ENCODE data around the gene USP17L27. TPM values are rescaled to one million over a fixed set of nuclear protein-coding genes. Genes with fewer than 3 reads are reported as not detected.
A peak's percentile ranks its signal among the peaks of the same experiment; 100 is the strongest.
"Not testable (repeated sequence)": the region's sequence is repeated elsewhere in the genome, so short reads cannot be mapped to it uniquely, and the experiment has no call there.

Gene USP17L27
- total and polyA plus RNA-seq, 2 experiments from 2014 or later: not detected

DNA sequence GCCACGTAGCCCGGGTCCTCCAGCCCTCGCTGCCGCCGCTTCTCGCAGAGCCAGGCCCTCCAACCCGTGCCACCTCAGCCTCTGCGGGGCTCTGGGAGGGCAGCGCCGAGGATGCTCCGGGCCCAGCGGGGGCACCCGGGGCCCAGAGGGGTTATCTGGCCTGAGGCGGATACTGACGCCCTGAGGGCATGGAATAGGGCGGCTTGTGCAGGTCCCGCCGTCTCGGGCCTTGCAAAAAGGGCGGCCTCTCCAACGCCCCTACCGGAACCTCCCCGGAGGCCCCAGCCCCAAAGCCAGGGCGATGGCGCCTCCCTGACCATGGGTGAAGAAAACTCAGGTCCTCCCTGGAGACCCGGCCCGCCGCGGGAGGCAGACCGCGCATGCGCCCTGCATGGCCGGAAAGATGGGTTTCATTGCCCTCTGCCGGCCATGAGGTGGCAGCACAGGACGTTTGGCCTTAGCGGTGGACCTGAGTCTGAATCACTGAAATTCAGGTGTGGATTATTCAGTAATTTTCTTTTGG lies 37.1 kb downstream of the USP17L27 start:
- H3K9me2 ChIP-seq (ENCODE audit: insufficient read depth); H3K4me3 Mint-ChIP-seq; H3K9me3 Mint-ChIP-seq; H3K36me3 ChIP-seq (ENCODE audit: insufficient read depth); H3K4me1 ChIP-seq (ENCODE audit: insufficient read depth); H4K20me1 ChIP-seq (replicated peaks; ENCODE audit: insufficient read depth); H2AFZ ChIP-seq; H3F3A ChIP-seq (replicated peaks; ENCODE audit: low read depth); H3K27me3 ChIP-seq (ENCODE audit: insufficient read depth); H3K27me3 Mint-ChIP-seq (ENCODE audit: insufficient read depth, low read depth, poor library complexity); H3K27ac Mint-ChIP-seq; H3K4me1 Mint-ChIP-seq; H3K27ac ChIP-seq (ENCODE audit: low read depth); H3K36me3 Mint-ChIP-seq (ENCODE audit: low read depth); H3K79me2 ChIP-seq (replicated peaks; ENCODE audit: insufficient read depth): not testable (repeated sequence)
- TF ChIP-seq, protein P1, sequence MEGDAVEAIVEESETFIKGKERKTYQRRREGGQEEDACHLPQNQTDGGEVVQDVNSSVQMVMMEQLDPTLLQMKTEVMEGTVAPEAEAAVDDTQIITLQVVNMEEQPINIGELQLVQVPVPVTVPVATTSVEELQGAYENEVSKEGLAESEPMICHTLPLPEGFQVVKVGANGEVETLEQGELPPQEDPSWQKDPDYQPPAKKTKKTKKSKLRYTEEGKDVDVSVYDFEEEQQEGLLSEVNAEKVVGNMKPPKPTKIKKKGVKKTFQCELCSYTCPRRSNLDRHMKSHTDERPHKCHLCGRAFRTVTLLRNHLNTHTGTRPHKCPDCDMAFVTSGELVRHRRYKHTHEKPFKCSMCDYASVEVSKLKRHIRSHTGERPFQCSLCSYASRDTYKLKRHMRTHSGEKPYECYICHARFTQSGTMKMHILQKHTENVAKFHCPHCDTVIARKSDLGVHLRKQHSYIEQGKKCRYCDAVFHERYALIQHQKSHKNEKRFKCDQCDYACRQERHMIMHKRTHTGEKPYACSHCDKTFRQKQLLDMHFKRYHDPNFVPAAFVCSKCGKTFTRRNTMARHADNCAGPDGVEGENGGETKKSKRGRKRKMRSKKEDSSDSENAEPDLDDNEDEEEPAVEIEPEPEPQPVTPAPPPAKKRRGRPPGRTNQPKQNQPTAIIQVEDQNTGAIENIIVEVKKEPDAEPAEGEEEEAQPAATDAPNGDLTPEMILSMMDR (conservative IDR thresholded peaks at IDR 0.05; ENCODE audit: low read depth in 2 of 2): peak; percentile 47 to 63
- DNase-seq (ENCODE audit: low spot score) (peak; percentile 38), ATAC-seq (peak; percentile 84)
- 0 out of 2 replicates have a peak overlapping the region, but pooled peaks have one; percentile 43 for H3K4me2 ChIP-seq
- peak overlapping the region; percentile 46; the same call in 1 of the 2 replicates for H3K4me3 ChIP-seq

DNA sequence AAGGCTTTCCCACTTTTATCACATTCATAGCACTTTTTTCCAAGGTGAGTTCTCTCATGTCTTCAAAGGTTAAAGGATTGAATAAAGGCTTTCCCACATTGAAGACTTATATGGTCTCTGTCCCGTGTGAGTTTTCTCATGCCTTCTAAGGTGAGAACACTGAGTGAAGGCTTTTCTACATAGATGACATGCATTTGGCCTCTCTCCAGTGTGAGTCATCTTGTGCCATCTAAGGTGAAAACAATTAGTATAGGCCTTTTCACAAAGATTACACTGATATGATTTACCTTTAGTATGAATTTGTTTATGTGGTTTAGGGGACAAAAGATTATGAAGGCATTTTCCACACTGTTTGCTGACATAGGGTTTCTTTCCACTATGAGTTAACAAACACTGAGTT lies 40.2 kb downstream of the USP17L27 start:
- no peak for ATAC-seq
- no peaks in the 10 kb centered on the region for H3K79me2 ChIP-seq (replicated peaks; ENCODE audit: insufficient read depth)
- no peaks in the 10 kb centered on the region for H3K36me3 ChIP-seq (ENCODE audit: insufficient read depth)
- TF ChIP-seq EZH2phosphoT487 (IDR thresholded peaks at IDR 0.05; ENCODE audit: unreplicated experiment) (no peak), EZH2 (IDR thresholded peaks at IDR 0.05; ENCODE audit: low read depth, unreplicated experiment) (no peak), JUNB (IDR thresholded peaks at IDR 0.05; ENCODE audit: unreplicated experiment) (no peak), POLR2AphosphoS5 (IDR thresholded peaks at IDR 0.05; ENCODE audit: low read depth) (no peak)
- TF ChIP-seq, protein P2, sequence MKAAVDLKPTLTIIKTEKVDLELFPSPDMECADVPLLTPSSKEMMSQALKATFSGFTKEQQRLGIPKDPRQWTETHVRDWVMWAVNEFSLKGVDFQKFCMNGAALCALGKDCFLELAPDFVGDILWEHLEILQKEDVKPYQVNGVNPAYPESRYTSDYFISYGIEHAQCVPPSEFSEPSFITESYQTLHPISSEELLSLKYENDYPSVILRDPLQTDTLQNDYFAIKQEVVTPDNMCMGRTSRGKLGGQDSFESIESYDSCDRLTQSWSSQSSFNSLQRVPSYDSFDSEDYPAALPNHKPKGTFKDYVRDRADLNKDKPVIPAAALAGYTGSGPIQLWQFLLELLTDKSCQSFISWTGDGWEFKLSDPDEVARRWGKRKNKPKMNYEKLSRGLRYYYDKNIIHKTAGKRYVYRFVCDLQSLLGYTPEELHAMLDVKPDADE (IDR thresholded peaks at IDR 0.05): no peak
- TF ChIP-seq, protein P3, sequence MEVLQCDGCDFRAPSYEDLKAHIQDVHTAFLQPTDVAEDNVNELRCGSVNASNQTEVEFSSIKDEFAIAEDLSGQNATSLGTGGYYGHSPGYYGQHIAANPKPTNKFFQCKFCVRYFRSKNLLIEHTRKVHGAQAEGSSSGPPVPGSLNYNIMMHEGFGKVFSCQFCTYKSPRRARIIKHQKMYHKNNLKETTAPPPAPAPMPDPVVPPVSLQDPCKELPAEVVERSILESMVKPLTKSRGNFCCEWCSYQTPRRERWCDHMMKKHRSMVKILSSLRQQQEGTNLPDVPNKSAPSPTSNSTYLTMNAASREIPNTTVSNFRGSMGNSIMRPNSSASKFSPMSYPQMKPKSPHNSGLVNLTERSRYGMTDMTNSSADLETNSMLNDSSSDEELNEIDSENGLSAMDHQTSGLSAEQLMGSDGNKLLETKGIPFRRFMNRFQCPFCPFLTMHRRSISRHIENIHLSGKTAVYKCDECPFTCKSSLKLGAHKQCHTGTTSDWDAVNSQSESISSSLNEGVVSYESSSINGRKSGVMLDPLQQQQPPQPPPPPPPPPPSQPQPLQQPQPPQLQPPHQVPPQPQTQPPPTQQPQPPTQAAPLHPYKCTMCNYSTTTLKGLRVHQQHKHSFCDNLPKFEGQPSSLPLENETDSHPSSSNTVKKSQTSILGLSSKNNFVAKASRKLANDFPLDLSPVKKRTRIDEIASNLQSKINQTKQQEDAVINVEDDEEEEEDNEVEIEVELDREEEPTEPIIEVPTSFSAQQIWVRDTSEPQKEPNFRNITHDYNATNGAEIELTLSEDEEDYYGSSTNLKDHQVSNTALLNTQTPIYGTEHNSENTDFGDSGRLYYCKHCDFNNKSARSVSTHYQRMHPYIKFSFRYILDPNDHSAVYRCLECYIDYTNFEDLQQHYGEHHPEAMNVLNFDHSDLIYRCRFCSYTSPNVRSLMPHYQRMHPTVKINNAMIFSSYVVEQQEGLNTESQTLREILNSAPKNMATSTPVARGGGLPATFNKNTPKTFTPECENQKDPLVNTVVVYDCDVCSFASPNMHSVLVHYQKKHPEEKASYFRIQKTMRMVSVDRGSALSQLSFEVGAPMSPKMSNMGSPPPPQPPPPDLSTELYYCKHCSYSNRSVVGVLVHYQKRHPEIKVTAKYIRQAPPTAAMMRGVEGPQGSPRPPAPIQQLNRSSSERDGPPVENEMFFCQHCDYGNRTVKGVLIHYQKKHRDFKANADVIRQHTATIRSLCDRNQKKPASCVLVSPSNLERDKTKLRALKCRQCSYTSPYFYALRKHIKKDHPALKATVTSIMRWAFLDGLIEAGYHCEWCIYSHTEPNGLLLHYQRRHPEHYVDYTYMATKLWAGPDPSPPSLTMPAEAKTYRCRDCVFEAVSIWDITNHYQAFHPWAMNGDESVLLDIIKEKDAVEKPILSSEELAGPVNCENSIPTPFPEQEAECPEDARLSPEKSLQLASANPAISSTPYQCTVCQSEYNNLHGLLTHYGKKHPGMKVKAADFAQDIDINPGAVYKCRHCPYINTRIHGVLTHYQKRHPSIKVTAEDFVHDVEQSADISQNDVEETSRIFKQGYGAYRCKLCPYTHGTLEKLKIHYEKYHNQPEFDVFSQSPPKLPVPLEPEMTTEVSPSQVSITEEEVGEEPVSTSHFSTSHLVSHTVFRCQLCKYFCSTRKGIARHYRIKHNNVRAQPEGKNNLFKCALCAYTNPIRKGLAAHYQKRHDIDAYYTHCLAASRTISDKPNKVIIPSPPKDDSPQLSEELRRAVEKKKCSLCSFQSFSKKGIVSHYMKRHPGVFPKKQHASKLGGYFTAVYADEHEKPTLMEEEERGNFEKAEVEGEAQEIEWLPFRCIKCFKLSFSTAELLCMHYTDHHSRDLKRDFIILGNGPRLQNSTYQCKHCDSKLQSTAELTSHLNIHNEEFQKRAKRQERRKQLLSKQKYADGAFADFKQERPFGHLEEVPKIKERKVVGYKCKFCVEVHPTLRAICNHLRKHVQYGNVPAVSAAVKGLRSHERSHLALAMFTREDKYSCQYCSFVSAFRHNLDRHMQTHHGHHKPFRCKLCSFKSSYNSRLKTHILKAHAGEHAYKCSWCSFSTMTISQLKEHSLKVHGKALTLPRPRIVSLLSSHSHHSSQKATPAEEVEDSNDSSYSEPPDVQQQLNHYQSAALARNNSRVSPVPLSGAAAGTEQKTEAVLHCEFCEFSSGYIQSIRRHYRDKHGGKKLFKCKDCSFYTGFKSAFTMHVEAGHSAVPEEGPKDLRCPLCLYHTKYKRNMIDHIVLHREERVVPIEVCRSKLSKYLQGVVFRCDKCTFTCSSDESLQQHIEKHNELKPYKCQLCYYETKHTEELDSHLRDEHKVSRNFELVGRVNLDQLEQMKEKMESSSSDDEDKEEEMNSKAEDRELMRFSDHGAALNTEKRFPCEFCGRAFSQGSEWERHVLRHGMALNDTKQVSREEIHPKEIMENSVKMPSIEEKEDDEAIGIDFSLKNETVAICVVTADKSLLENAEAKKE (CRISPR knock-in tag; IDR thresholded peaks at IDR 0.05): no peak
- H3K4me1 ChIP-seq (ENCODE audit: insufficient read depth): no peaks in the 10 kb centered on the region
- no peaks in the 10 kb centered on the region for H3K27me3 ChIP-seq (ENCODE audit: insufficient read depth)
- no peaks in the 10 kb centered on the region for H3K9me2 ChIP-seq (ENCODE audit: insufficient read depth)
- no peaks in the 10 kb centered on the region for H3F3A ChIP-seq (replicated peaks; ENCODE audit: low read depth)
- H3K4me1 Mint-ChIP-seq: no peaks in the 10 kb centered on the region
- H3K9me3 Mint-ChIP-seq: no peaks in the 10 kb centered on the region
- H3K4me3 Mint-ChIP-seq: no peak overlapping the region
- no peaks in the 10 kb centered on the region for H4K20me1 ChIP-seq (replicated peaks; ENCODE audit: insufficient read depth)
- H3K4me3 ChIP-seq: no peak overlapping the region
- DNase-seq (ENCODE audit: low spot score): no peak
- H3K4me2 ChIP-seq: no peak overlapping the region
- H2AFZ ChIP-seq: no peak overlapping the region
- no peaks in the 10 kb centered on the region for H3K36me3 Mint-ChIP-seq (ENCODE audit: low read depth)
- H3K27ac ChIP-seq (ENCODE audit: low read depth): no peak overlapping the region
- no peak overlapping the region for H3K27ac Mint-ChIP-seq
- H3K27me3 Mint-ChIP-seq (ENCODE audit: insufficient read depth, low read depth, poor library complexity): no peaks in the 10 kb centered on the region

DNA sequence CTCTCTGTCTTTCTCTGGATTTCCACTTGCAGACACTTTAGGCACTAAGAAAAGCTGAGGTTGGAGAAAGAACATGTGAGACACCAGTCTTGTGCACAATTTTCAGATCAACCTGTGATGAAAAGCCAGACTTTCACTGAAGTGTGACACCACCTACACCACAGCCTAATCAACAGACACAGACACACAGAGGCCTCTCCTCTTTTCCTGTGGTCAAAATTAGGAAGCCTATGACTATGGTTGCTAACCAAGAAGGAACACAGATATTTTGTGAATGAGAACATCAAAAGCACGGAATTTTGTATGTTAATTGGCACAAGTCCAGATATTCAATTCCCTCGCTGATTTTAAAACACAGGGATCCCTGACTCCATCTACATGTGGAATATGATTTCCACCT lies 45.1 kb downstream of the USP17L27 start:
- DNase-seq (ENCODE audit: low spot score): not testable (repeated sequence)

More for the DNA sequence above, 45.1 kb downstream of the USP17L27 start:
- not testable (repeated sequence) for H3K27ac Mint-ChIP-seq; ATAC-seq; H3K9me3 Mint-ChIP-seq; H3K79me2 ChIP-seq (replicated peaks; ENCODE audit: insufficient read depth); H3K36me3 Mint-ChIP-seq (ENCODE audit: low read depth); H2AFZ ChIP-seq; H3F3A ChIP-seq (replicated peaks; ENCODE audit: low read depth); H3K9me2 ChIP-seq (ENCODE audit: insufficient read depth); H4K20me1 ChIP-seq (replicated peaks; ENCODE audit: insufficient read depth); H3K27me3 ChIP-seq (ENCODE audit: insufficient read depth); H3K4me2 ChIP-seq; H3K36me3 ChIP-seq (ENCODE audit: insufficient read depth); H3K4me3 Mint-ChIP-seq; H3K4me1 ChIP-seq (ENCODE audit: insufficient read depth); H3K4me1 Mint-ChIP-seq; H3K27me3 Mint-ChIP-seq (ENCODE audit: insufficient read depth, low read depth, poor library complexity); H3K4me3 ChIP-seq; H3K27ac ChIP-seq (ENCODE audit: low read depth)
